Measurements from ENCODE around the gene IL19. TPM values are rescaled to one million over a fixed set of nuclear protein-coding genes. Genes with fewer than 3 reads are reported as not detected.

Gene IL19
- total RNA-seq, 6 donors from 2014 or later, result not detected

- peaks cover 25 to 35% (median 26%) of the 10 kb centered on the region in 4 donors for H3K4me1 ChIP-seq
- no peaks in the 10 kb centered on the region for H3K9me3 ChIP-seq
- DNase-seq (no peak), ATAC-seq (ENCODE audit: low FRiP score in 2 of 2) (no peak)
- no peak overlapping the region for H3K27ac ChIP-seq
- H3K4me3 ChIP-seq, result no peak overlapping the region
- no peaks in the 10 kb centered on the region for H3K27me3 ChIP-seq
- H3K36me3 ChIP-seq, result peaks cover 29 to 55% (median 49%) of the 10 kb centered on the region in 4 donors
- WGBS, 2 donors, result 92 to 97% methylated on average over 6 of the region's 6 CpGs
- TF ChIP-seq, protein P1, sequence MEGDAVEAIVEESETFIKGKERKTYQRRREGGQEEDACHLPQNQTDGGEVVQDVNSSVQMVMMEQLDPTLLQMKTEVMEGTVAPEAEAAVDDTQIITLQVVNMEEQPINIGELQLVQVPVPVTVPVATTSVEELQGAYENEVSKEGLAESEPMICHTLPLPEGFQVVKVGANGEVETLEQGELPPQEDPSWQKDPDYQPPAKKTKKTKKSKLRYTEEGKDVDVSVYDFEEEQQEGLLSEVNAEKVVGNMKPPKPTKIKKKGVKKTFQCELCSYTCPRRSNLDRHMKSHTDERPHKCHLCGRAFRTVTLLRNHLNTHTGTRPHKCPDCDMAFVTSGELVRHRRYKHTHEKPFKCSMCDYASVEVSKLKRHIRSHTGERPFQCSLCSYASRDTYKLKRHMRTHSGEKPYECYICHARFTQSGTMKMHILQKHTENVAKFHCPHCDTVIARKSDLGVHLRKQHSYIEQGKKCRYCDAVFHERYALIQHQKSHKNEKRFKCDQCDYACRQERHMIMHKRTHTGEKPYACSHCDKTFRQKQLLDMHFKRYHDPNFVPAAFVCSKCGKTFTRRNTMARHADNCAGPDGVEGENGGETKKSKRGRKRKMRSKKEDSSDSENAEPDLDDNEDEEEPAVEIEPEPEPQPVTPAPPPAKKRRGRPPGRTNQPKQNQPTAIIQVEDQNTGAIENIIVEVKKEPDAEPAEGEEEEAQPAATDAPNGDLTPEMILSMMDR (IDR thresholded peaks at IDR 0.05), result no peak
- no peak for TF ChIP-seq EP300 (IDR thresholded peaks at IDR 0.05)
- TF ChIP-seq POLR2AphosphoS5 (IDR thresholded peaks at IDR 0.05), result no peak
- TF ChIP-seq POLR2A (IDR thresholded peaks at IDR 0.05), result no peak
Measured at GRCh38 chr1:206729050-206729449, 41.5 kb upstream of the IL19 start.

GRCh38 chr1:206729507-206729906 is 41.1 kb upstream of the IL19 start:
- no peaks in the 10 kb centered on the region for H3K27me3 ChIP-seq
- no peak overlapping the region for H3K27ac ChIP-seq
- H3K4me3 ChIP-seq, result no peak overlapping the region
- WGBS, 2 donors, result 92 to 95% methylated on average over 3 of the region's 3 CpGs
- no peaks in the 10 kb centered on the region for H3K9me3 ChIP-seq
- H3K36me3 ChIP-seq, result peaks cover 29 to 55% (median 52%) of the 10 kb centered on the region in 4 donors
- DNase-seq, result no peak
- ATAC-seq (ENCODE audit: low FRiP score in 2 of 2), result no peak
- peaks cover 21 to 30% (median 22%) of the 10 kb centered on the region in 4 donors for H3K4me1 ChIP-seq
- TF ChIP-seq POLR2A (IDR thresholded peaks at IDR 0.05) (no peak), POLR2AphosphoS5 (IDR thresholded peaks at IDR 0.05) (no peak), EP300 (IDR thresholded peaks at IDR 0.05) (no peak)
- TF ChIP-seq, protein P1 (IDR thresholded peaks at IDR 0.05), result no peak

- TF ChIP-seq EP300 (IDR thresholded peaks at IDR 0.05) (no peak), POLR2A (IDR thresholded peaks at IDR 0.05) (no peak), POLR2AphosphoS5 (IDR thresholded peaks at IDR 0.05) (no peak)
- TF ChIP-seq, protein P1 (IDR thresholded peaks at IDR 0.05), result no peak
- H3K36me3 ChIP-seq, result peaks cover 29 to 64% (median 58%) of the 10 kb centered on the region in 4 donors
- ATAC-seq (ENCODE audit: low FRiP score in 2 of 2) (no peak), DNase-seq (peak in 1 of 2 donors; percentile 53)
- peaks cover 0 to 15% (median 8%) of the 10 kb centered on the region in 4 donors for H3K4me1 ChIP-seq
- WGBS, 2 donors, result 91 to 94% methylated on average over 11 of the region's 11 CpGs
- H3K27me3 ChIP-seq, result no peaks in the 10 kb centered on the region
- no peak overlapping the region for H3K4me3 ChIP-seq
- no peaks in the 10 kb centered on the region for H3K9me3 ChIP-seq
- no peak overlapping the region for H3K27ac ChIP-seq
Measured at GRCh38 chr1:206732508-206732907, 38.1 kb upstream of the IL19 start.

DNA sequence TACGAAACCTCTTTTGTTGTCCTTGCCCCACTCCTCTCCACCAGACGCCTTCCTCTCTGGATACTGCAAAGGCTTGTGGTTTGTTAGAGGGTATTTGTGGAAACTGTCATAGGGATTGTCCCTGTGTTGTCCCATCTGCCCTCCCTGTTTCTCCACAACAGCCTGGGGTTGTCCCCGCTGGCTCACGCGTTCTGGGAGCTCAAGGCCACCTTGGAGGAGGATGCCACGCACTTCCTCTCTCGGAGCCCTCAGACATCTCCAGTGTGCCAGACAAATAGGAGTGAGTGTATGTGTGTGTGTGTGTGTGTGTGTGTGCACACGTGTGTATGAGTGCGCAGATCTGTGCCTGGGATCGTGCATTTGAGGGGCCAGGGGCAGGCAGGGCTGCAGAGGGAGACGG is 37.6 kb upstream of the IL19 start:
- peaks cover 29 to 64% (median 58%) of the 10 kb centered on the region in 4 donors for H3K36me3 ChIP-seq
- no peaks in the 10 kb centered on the region for H3K9me3 ChIP-seq
- no peak overlapping the region for H3K27ac ChIP-seq
- ATAC-seq (ENCODE audit: low FRiP score in 2 of 2), result no peak
- DNase-seq, result no peak
- TF ChIP-seq POLR2A (IDR thresholded peaks at IDR 0.05) (no peak), POLR2AphosphoS5 (IDR thresholded peaks at IDR 0.05) (no peak), EP300 (IDR thresholded peaks at IDR 0.05) (no peak)
- TF ChIP-seq, protein P1 (IDR thresholded peaks at IDR 0.05), result no peak
- no peaks in the 10 kb centered on the region for H3K27me3 ChIP-seq
- H3K4me3 ChIP-seq, result no peak overlapping the region
- WGBS, 2 donors, result 80 to 86% methylated on average over 8 to 11 of the region's 11 CpGs
- H3K4me1 ChIP-seq, result peaks cover 0 to 17% (median 10%) of the 10 kb centered on the region in 4 donors

DNA sequence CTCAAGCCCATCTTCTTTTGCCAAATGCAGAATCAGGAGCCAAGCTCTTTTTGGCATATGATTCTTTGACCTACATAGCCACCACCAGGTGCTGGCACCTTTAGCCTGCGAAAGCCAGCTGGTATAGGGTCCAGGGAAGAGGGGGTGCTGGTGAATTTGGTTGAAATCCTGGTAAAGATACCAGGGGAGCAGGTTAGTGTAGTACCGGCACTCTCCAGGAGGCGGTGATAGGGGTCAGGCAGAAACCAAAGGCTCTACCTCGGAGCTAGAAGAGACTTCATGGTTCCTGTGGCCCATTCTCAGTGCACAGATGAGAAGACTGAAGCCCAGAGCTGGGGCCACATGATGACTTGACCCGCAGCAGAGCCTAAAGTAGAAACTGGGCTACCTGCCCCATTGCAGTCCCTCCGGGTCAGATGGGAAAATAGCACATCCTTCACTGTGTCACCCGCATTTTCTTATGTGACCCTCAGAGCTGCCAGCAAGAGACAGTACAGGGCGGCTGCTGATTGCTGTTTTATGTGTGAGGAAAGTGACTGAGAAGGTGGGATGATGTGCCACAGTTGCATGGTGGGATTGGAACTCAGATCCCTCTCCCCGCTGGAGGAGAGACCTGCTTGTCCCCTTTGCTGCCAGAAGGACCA is 36.0 kb upstream of the IL19 start:
- ATAC-seq (ENCODE audit: low FRiP score in 2 of 2) (peak; percentile 52 to 68), DNase-seq (no peak)
- Histone ChIP-seq H3K27ac (no peak overlapping the region), H3K4me3 (no peak overlapping the region), H3K9me3 (no peaks in the 10 kb centered on the region), H3K36me3 (peaks cover 26 to 56% (median 52%) of the 10 kb centered on the region in 4 donors), H3K27me3 (no peaks in the 10 kb centered on the region), H3K4me1 (peaks cover 4 to 31% (median 14%) of the 10 kb centered on the region in 4 donors)
- 70 to 85% methylated on average over 9 of the region's 9 CpGs for WGBS, 2 donors
- TF ChIP-seq, protein P1 (IDR thresholded peaks at IDR 0.05), result peak; percentile 70 to 87 (median 74)
- TF ChIP-seq EP300 (IDR thresholded peaks at IDR 0.05), result no peak

Data from upper lobe of left lung (tissue), 6 donors.